ENCODE data around the gene CSRNP2. TPM values are rescaled to one million over a fixed set of nuclear protein-coding genes. Genes with fewer than 3 reads are reported as not detected.

The CSRNP2 gene
- total and polyA plus RNA-seq, 2 of the 4 experiments (the other 2 are of a cell fraction) = 14.0 to 21.7 TPM

DNA sequence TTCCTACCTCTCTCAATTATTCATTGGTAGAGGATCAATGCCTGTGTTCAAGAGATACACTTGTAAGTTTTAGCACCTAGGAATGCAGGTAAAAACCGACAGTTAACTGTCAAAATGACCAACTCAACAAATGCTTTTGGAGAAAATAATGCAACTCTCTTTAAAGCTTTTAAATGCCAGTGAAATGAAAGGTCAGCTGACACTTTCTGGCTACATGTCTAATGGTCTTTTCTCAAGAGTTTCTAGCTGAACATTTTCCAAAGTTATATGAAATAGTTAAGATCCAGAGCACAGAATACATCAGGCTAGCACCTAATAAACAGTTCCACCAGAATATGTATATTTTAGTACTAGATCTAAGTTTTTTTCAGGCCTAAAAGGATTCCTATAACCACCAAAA lies 2.0 kb downstream of the CSRNP2 start (continued):
- TF ChIP-seq, protein P1, sequence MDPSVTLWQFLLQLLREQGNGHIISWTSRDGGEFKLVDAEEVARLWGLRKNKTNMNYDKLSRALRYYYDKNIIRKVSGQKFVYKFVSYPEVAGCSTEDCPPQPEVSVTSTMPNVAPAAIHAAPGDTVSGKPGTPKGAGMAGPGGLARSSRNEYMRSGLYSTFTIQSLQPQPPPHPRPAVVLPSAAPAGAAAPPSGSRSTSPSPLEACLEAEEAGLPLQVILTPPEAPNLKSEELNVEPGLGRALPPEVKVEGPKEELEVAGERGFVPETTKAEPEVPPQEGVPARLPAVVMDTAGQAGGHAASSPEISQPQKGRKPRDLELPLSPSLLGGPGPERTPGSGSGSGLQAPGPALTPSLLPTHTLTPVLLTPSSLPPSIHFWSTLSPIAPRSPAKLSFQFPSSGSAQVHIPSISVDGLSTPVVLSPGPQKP (IDR thresholded peaks at IDR 0.05; ENCODE audit: borderline replicate concordance, low read depth, low read length) = no peak

DNA sequence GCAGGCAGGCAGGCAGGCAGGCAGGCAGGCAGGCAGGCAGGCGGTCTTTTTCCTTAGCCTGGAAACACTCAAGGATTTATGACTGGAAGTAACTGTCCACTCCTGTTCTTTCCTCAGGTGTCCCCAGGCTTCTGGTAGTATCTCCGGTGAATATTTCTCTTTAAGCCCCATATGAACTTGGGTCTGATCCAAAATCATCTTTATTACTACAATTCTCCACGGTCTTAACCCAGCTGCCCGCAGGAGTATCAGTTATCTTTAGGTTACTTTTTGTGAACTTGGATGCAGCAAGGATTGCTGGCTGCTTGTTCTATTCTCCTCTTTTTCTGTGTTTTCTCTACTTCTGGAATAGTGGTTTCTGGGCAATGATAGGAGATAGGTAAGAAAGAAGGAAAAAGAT lies 3.3 kb downstream of the CSRNP2 start:
- H3K27me3 ChIP-seq (ENCODE audit: control insufficient read depth, insufficient read depth, low read length) = no peaks in the 10 kb centered on the region
- H3K23ac ChIP-seq (ENCODE audit: low read depth, low read length) = no peak overlapping the region
- dilution Hi-C loops (cut with HindIII; ENCODE audit: low sequenced_read_pairs, unreplicated experiment) = no loop called here
- no peaks in the 10 kb centered on the region for H3K9me3 ChIP-seq (ENCODE audit: control insufficient read depth, insufficient read depth, low read length)
- BruUV-seq (replicated peaks) = TSS peak; percentile 11
- ChIA-PET POLR2A (ENCODE audit: unreplicated experiment) (interaction anchor here (0.6 kb wide), 1 partner anchor 781 kb away, joined by 3 read pairs; no protein-coding TSS in a partner anchor), CTCF (no interaction called here)
- no peak overlapping the region for H3K4me2 ChIP-seq (ENCODE audit: low read depth, low read length)
- H3K14ac ChIP-seq (replicated peaks; ENCODE audit: low read depth, low read length) = no peak overlapping the region
- H2AK5ac ChIP-seq (ENCODE audit: low read depth, low read length) = no peak overlapping the region
- H2BK20ac ChIP-seq (ENCODE audit: low read depth, low read length) = no peak overlapping the region
- H3K9me1 ChIP-seq (ENCODE audit: insufficient read depth, low read length) = peaks cover 13% of the 10 kb centered on the region
- H3K56ac ChIP-seq (ENCODE audit: extremely low read depth, insufficient read depth, low read length) = no peak overlapping the region
- H4K8ac ChIP-seq (ENCODE audit: low read depth in 2 of 2, low read length in 2 of 2) = no peak overlapping the region
- peaks cover 6% of the 10 kb centered on the region for H3K36me3 ChIP-seq (ENCODE audit: control insufficient read depth, insufficient read depth, low read length)
- no peak overlapping the region for H3K9ac ChIP-seq (ENCODE audit: low read depth, low read length)
- H2AFZ ChIP-seq (replicated peaks; ENCODE audit: low read length, poor library complexity) = no peak overlapping the region
- no peak overlapping the region for H2AK9ac ChIP-seq (replicated peaks; ENCODE audit: low read depth, low read length, poor library complexity)
- peaks cover 17 to 64% of the 10 kb centered on the region in 2 experiments for H3K79me1 ChIP-seq (ENCODE audit: low read depth in 1 of 2, low read length in 2 of 2)
- no peak overlapping the region for H3K4me3 ChIP-seq (ENCODE audit: insufficient read depth, low read depth, low read length)
- H3K27ac ChIP-seq (ENCODE audit: insufficient read depth, low read length) = no peak overlapping the region
- no peak for DNase-seq
- no peak overlapping the region for H4K91ac ChIP-seq (ENCODE audit: insufficient read depth, low read depth, low read length)
- no peak overlapping the region for H2BK15ac ChIP-seq (ENCODE audit: low read depth, low read length)
- no CpG with 5 or more reads among the region's 4 CpGs for WGBS, 2 experiments (ENCODE audit: extremely low coverage in 2 of 2, insufficient read length in 1 of 2)
- no peak overlapping the region for H4K5ac ChIP-seq (ENCODE audit: low read depth, low read length)
- in situ Hi-C loops (cut with MboI; ENCODE audit: low sequenced_read_pairs) = loop anchor here (10.0 kb wide), 1 partner anchor 265 kb away; the partner anchor contains the start of gene CELA1
- intact Hi-C loops (cut with micrococcal nuclease) = loop anchor here (5.0 to 10.0 kb wide), 2 partner anchors 157 to 265 kb away; partner anchors contain the start of genes CELA1 and DAZAP2
- no peak overlapping the region for H2BK5ac ChIP-seq (ENCODE audit: low read depth, low read length, poor library complexity, severe bottlenecking)
- H3K18ac ChIP-seq (ENCODE audit: low read depth, low read length) = no peak overlapping the region
- H3K4me1 ChIP-seq (ENCODE audit: control insufficient read depth, insufficient read depth, low read length) = peaks cover 2% of the 10 kb centered on the region; the same call in 1 of the 2 replicates
- H2BK120ac ChIP-seq (ENCODE audit: low read depth, low read length) = no peak overlapping the region
- no peak overlapping the region for H3K4ac ChIP-seq (ENCODE audit: low read depth, low read length)
- ATAC-seq (ENCODE audit: low read depth) = no peak
- H4K20me1 ChIP-seq (ENCODE audit: insufficient read depth, low read length) = peaks cover 61% of the 10 kb centered on the region
- no peak for TF ChIP-seq RCOR1 (IDR thresholded peaks at IDR 0.05; ENCODE audit: insufficient replicate concordance, low read length)
- no peak for TF ChIP-seq CEBPB (IDR thresholded peaks at IDR 0.05; ENCODE audit: low read depth, low read length)
- no peak for TF ChIP-seq SMC3 (IDR thresholded peaks at IDR 0.05; ENCODE audit: low read depth, low read length)
- no peak for TF ChIP-seq NFE2L2 (IDR thresholded peaks at IDR 0.05; ENCODE audit: low read depth, low read length)
- no peak for TF ChIP-seq RFX5 (IDR thresholded peaks at IDR 0.05; ENCODE audit: low read depth, low read length)
- TF ChIP-seq FOS (IDR thresholded peaks at IDR 0.05; ENCODE audit: low read depth, low read length) = no peak
- no peak for TF ChIP-seq POLR2A (IDR thresholded peaks at IDR 0.05; ENCODE audit: low read depth, low read length)
- no peak for TF ChIP-seq MAZ (IDR thresholded peaks at IDR 0.05; ENCODE audit: borderline replicate concordance, low read depth, low read length)
- no peak for TF ChIP-seq MAFK (IDR thresholded peaks at IDR 0.05; ENCODE audit: low read depth, low read length)
- TF ChIP-seq, protein P2, sequence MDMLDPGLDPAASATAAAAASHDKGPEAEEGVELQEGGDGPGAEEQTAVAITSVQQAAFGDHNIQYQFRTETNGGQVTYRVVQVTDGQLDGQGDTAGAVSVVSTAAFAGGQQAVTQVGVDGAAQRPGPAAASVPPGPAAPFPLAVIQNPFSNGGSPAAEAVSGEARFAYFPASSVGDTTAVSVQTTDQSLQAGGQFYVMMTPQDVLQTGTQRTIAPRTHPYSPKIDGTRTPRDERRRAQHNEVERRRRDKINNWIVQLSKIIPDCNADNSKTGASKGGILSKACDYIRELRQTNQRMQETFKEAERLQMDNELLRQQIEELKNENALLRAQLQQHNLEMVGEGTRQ (IDR thresholded peaks at IDR 0.05; ENCODE audit: low read depth, low read length) = no peak
- TF ChIP-seq CHD1 (IDR thresholded peaks at IDR 0.05; ENCODE audit: low read depth, low read length) = no peak
- no peak for TF ChIP-seq MXI1 (IDR thresholded peaks at IDR 0.05; ENCODE audit: borderline replicate concordance, low read depth, low read length)
- TF ChIP-seq, protein P1 (IDR thresholded peaks at IDR 0.05; ENCODE audit: borderline replicate concordance, low read depth, low read length) = no peak
